Prostate gland (tissue), 2 donors: ENCODE results near the gene FGF19. TPM values are rescaled to one million over a fixed set of nuclear protein-coding genes. Genes with fewer than 3 reads are reported as not detected.
A peak's percentile ranks its signal among the peaks of the same experiment; 100 is the strongest.

Experiments
- DNase-seq: peaks from one replicate; pipeline ENCODE4 v3.0.0-alpha.2; 2019; ENCODE audit warnings: low spot score
- H3K27ac ChIP-seq, 2 donors: fragments of 200-600 bp; sonication (generic); 2 replicates each; pipeline ENCODE4 v1.5.1; 2017 to 2019
- H3K27me3 ChIP-seq: fragments of 200-600 bp; sonication (generic); replicated peaks from 2 replicates; pipeline ENCODE4 v1.5.1; 2019; ENCODE audit not compliant: insufficient read depth
- H3K36me3 ChIP-seq, 2 donors: fragments of 200-600 bp; sonication (generic); 1 replicate in 1 of 2; 2 replicates in 1 of 2; pipeline versions ENCODE4 v1.5.1 to v1.8.1; 2017 to 2019
- H3K4me1 ChIP-seq: fragments of 200-600 bp; sonication (generic); replicated peaks from 2 replicates; pipeline ENCODE4 v1.5.1; 2019
- H3K4me3 ChIP-seq, 2 donors: fragments of 200-600 bp; sonication (generic); 2 replicates each; pipeline ENCODE4 v1.5.1; 2017 to 2019
- H3K9me3 ChIP-seq: fragments of 200-600 bp; sonication (generic); 2 replicates; pipeline ENCODE4 v1.5.1; 2017
- POLR2A ChIP-seq: fragments of 450-650 bp; IDR thresholded peaks from one replicate; pipeline ENCODE4 v1.6.1; 2016; ENCODE audit warnings: antibody characterized with exemption, mild to moderate bottlenecking
- POLR2AphosphoS5 ChIP-seq: sonication (generic); formaldehyde crosslinking; IDR thresholded peaks from one replicate; pipeline ENCODE4 v1.6.1; 2017; ENCODE audit warnings: antibody characterized with exemption
- WGBS: methylation state at CpG from one replicate; pipeline ENCODE4 v1.1.5; 2018; 5-methylcytosine and 5-hydroxymethylcytosine counted together
- intact Hi-C: fragments of 100-400 bp; cut with DNase I; formaldehyde crosslinking; loops from one replicate; pipeline ENCODE4 v1.14.2; 2022
- total RNA-seq, 2 donors: library from RNA; depleted of rRNA; stranded (reverse); fragments of >200 nt; gene quantifications; one replicate each; pipeline ENCODE4 v1.1.0, GENCODE V29; 2016
- TF ChIP-seq, protein P1 (sequence below), 4 experiments: fragments of 200-600 bp in 2 of 4; fragments of 450-650 bp in 2 of 4; sonication (generic) in 2 of 4; IDR thresholded peaks; 1 replicate in 3 of 4; 2 replicates in 1 of 4; pipeline ENCODE4 v1.5.1; 2016 to 2019; ENCODE audit warnings: antibody characterized with exemption in 4 of 4, mild to moderate bottlenecking in 2 of 4, moderate library complexity in 2 of 4

FGF19 gene
- total RNA-seq, 2 donors from 2014 or later: not detected

- 84% methylated on average over 19 of the region's 19 CpGs for WGBS
- intact Hi-C loops: no loop called here
- no peaks in the 10 kb centered on the region for H3K4me1 ChIP-seq
- no peaks in the 10 kb centered on the region for H3K9me3 ChIP-seq
- H3K4me3 ChIP-seq: no peak overlapping the region
- TF ChIP-seq, protein P1, sequence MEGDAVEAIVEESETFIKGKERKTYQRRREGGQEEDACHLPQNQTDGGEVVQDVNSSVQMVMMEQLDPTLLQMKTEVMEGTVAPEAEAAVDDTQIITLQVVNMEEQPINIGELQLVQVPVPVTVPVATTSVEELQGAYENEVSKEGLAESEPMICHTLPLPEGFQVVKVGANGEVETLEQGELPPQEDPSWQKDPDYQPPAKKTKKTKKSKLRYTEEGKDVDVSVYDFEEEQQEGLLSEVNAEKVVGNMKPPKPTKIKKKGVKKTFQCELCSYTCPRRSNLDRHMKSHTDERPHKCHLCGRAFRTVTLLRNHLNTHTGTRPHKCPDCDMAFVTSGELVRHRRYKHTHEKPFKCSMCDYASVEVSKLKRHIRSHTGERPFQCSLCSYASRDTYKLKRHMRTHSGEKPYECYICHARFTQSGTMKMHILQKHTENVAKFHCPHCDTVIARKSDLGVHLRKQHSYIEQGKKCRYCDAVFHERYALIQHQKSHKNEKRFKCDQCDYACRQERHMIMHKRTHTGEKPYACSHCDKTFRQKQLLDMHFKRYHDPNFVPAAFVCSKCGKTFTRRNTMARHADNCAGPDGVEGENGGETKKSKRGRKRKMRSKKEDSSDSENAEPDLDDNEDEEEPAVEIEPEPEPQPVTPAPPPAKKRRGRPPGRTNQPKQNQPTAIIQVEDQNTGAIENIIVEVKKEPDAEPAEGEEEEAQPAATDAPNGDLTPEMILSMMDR (IDR thresholded peaks at IDR 0.05): no peak
- no peak for TF ChIP-seq POLR2A
- no peak for TF ChIP-seq POLR2AphosphoS5
- H3K36me3 ChIP-seq: no peaks in the 10 kb centered on the region
- H3K27ac ChIP-seq: no peak overlapping the region
- no peaks in the 10 kb centered on the region for H3K27me3 ChIP-seq
- no peak for DNase-seq
Observed at GRCh38 chr11:69715446-69715845, 11.6 kb upstream of the FGF19 start.

DNA sequence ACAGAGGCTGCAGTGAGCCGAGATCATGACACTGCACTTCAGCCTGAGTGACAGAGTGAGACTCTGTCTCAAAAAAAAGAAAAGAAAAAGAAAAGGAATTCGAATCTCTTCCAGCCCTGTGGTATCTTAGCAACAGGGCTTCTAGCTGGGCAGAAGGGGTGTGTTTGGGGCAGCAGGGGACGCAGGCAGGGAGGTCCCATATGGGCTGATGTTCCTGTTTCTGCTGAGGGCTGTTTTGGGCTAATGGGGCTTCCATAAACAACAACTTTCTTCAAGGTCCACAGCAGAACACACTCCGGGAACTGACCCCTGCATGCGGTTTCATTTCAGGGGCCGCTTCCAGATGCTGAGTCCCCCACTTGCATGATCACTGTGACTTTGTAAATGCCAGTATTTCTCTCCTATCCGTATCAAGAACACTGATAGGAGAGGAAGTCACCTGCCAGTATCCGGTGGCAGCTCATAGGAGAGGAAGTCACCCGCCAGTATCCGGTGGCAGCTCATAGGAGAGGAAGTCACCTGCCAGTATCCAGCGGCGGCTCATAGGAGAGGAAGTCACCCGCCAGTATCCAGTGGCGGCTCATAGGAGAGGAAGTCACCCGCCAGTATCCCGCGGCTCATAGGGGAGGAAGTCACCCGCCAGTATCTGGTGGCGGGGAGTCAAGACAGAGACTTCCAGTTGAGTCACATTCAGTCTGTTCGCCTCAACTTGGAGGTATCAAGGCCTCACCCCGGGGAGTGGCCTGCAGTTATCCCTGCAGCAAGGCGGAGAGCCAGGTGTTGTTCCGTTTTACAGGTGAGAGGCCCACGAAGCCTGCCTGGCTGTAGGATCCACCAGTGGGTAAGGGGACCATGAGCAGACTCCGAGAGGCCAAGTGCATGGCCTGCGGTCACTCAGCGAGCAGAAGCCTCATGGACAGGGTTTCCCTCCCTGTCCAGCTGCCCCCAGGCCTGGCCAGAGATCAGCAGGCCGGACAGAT lies 8.3 kb upstream of the FGF19 start:
- H3K36me3 ChIP-seq: no peaks in the 10 kb centered on the region
- DNase-seq: no peak
- no peaks in the 10 kb centered on the region for H3K4me1 ChIP-seq
- no peaks in the 10 kb centered on the region for H3K27me3 ChIP-seq
- 83% methylated on average over 28 of the region's 28 CpGs for WGBS
- TF ChIP-seq, protein P1 (IDR thresholded peaks at IDR 0.05): no peak
- TF ChIP-seq POLR2AphosphoS5 (no peak), POLR2A (no peak)
- intact Hi-C loops: no loop called here
- no peak overlapping the region for H3K4me3 ChIP-seq
- H3K27ac ChIP-seq: no peak overlapping the region
- H3K9me3 ChIP-seq: no peaks in the 10 kb centered on the region

DNA sequence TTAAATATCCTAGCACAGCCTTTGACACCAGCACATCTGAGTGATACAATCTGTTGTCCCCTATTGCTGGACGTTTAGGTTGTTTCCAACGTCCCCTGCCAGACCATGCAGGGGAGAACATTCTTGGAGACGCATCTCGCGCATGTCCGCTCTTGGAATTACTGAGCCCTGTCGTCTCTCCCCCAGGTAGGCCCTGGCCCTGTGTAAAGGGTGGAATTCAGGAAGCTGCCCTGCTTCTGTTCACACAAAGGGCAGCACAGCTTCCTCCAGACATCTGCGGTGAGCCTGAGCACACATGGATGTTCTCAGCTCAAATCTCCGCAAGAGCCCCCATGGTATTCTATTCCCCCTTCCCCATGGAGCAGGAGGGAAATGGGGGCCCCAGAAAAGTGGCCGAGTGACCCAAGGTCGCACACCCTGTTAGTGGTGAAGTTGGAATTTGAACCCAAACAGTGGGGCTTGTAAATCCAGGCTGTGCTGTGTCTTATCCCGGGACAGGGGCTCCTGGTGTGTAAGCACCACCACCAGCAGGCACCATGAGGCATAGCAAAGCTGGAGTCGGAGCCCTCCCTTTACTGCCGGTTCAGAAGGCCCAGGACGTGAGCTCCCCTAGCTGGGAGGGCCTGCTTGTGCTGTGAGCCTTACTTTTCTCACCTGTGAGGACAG lies 5.0 kb upstream of the FGF19 start:
- DNase-seq: no peak
- intact Hi-C loops: no loop called here
- Histone ChIP-seq H3K9me3 (no peaks in the 10 kb centered on the region), H3K4me1 (peaks cover 6% of the 10 kb centered on the region), H3K27me3 (peaks cover 18% of the 10 kb centered on the region), H3K27ac (no peak overlapping the region), H3K4me3 (no peak overlapping the region), H3K36me3 (no peaks in the 10 kb centered on the region)
- WGBS: 77% methylated on average over 15 of the region's 15 CpGs
- TF ChIP-seq, protein P1 (IDR thresholded peaks at IDR 0.05): no peak
- TF ChIP-seq POLR2AphosphoS5: no peak
- TF ChIP-seq POLR2A: no peak

- Histone ChIP-seq H3K36me3 (no peaks in the 10 kb centered on the region), H3K27ac (no peak overlapping the region), H3K9me3 (no peaks in the 10 kb centered on the region), H3K4me3 (no peak overlapping the region), H3K4me1 (peaks cover 7% of the 10 kb centered on the region), H3K27me3 (peaks cover 34% of the 10 kb centered on the region)
- TF ChIP-seq, protein P1 (IDR thresholded peaks at IDR 0.05): no peak
- TF ChIP-seq POLR2AphosphoS5 (no peak), POLR2A (no peak)
- intact Hi-C loops: no loop called here
- peak; percentile 42 for DNase-seq
- 24% methylated on average over 7 of the region's 7 CpGs for WGBS
Observed at GRCh38 chr11:69707176-69707575, 3.4 kb upstream of the FGF19 start.
